Body of pancreas (tissue), 4 donors: ENCODE measurements around the gene SLC12A4.

ENCODE experiments used
- CTCF ChIP-seq, 7 experiments: fragments of 450-650 bp in 4 of 7; fragments of 200-600 bp in 3 of 7; sonication (generic) in 3 of 7; IDR thresholded peaks; one replicate each; pipeline ENCODE4 v1.5.1; 2016 to 2019; ENCODE audit warnings: antibody characterized with exemption in 7 of 7
- POLR2A ChIP-seq, 3 donors: fragments of 450-650 bp; IDR thresholded peaks; one replicate each; pipeline ENCODE4 v1.6.1; 2016; ENCODE audit warnings: antibody characterized with exemption in 3 of 3, mild to moderate bottlenecking in 2 of 3

GRCh38 chr16:67989322-67990017 is 21.0 kb upstream of the SLC12A4 start:
- TF ChIP-seq CTCF (IDR thresholded peaks at IDR 0.05) (no peak), POLR2A (IDR thresholded peaks at IDR 0.05) (no peak)
